Esophagus (tissue), 2 donors: Measurements from ENCODE around the gene SCCPDH. TPM values are rescaled to one million over a fixed set of nuclear protein-coding genes. Genes with fewer than 3 reads are reported as not detected.

Experiments used
- H3K27ac ChIP-seq, 2 donors: one replicate each; pipeline ENCODE4 v1.5.1; 2013; ENCODE audit warnings: low read depth in 2 of 2, mild to moderate bottlenecking in 2 of 2, inconsistent platforms in 1 of 2, low read length in 1 of 2, moderate library complexity in 1 of 2
- H3K27me3 ChIP-seq, 2 donors: one replicate each; pipeline ENCODE4 v1.6.1; 2013; ENCODE audit warnings: low read length in 2 of 2, control low read depth in 1 of 2, mild to moderate bottlenecking in 1 of 2; ENCODE audit not compliant: insufficient read depth in 2 of 2, control insufficient read depth in 1 of 2
- H3K36me3 ChIP-seq, 2 donors: one replicate each; pipeline ENCODE4 v1.6.1; 2013; ENCODE audit warnings: low read length in 1 of 2; ENCODE audit not compliant: control insufficient read depth in 2 of 2, insufficient read depth in 2 of 2
- H3K4me1 ChIP-seq, 2 donors: one replicate each; pipeline ENCODE4 v1.6.1; 2013; ENCODE audit warnings: low read length in 1 of 2; ENCODE audit not compliant: control insufficient read depth in 2 of 2, insufficient read depth in 2 of 2
- H3K4me3 ChIP-seq, 2 donors: one replicate each; pipeline ENCODE4 v1.5.1; 2013; ENCODE audit warnings: low read length in 2 of 2, mild to moderate bottlenecking in 2 of 2, low read depth in 1 of 2, moderate library complexity in 1 of 2
- H3K9me3 ChIP-seq, 2 donors: one replicate each; pipeline ENCODE4 v1.6.1; 2013; ENCODE audit warnings: mild to moderate bottlenecking in 2 of 2, low read depth in 1 of 2, low read length in 1 of 2, moderate library complexity in 1 of 2; ENCODE audit not compliant: control insufficient read depth in 2 of 2, insufficient read depth in 1 of 2
- WGBS, 2 donors: extraction: QIAGEN DNeasy Blood & Tissue Kit; methylation state at CpG; one replicate each; pipeline ENCODE4 v1.1.7; 2013; 5-methylcytosine and 5-hydroxymethylcytosine counted together
- polyA plus RNA-seq, 2 donors: library from polyadenylated mRNA; stranded (reverse); fragments of 200-250 nt; gene quantifications; one replicate each; pipeline ENCODE4 v1.2.3, GENCODE V29; 2013
- donor health status: healthy with polysubstance abuse.
- donor health status: Bipolar disorder and iron deficiency.

SCCPDH gene
- polyA plus RNA-seq, 2 donors, result 1.2 to 3.6 TPM

GRCh38 chr1:246760422-246761347 lies 36.5 kb downstream of the SCCPDH start:
- Histone ChIP-seq H3K4me3 (no peak overlapping the region), H3K36me3 (peaks cover 0 to 4% of the 10 kb centered on the region in 2 donors), H3K27me3 (no peaks in the 10 kb centered on the region), H3K4me1 (no peaks in the 10 kb centered on the region), H3K9me3 (no peaks in the 10 kb centered on the region), H3K27ac (no peak overlapping the region)
- WGBS, 2 donors, result 84 to 89% methylated on average over 14 of the region's 14 CpGs

- no peaks in the 10 kb centered on the region for H3K9me3 ChIP-seq
- peaks cover 0 to 4% of the 10 kb centered on the region in 2 donors for H3K36me3 ChIP-seq
- 92 to 93% methylated on average over 7 of the region's 7 CpGs for WGBS, 2 donors
- H3K27ac ChIP-seq, result no peak overlapping the region
- no peaks in the 10 kb centered on the region for H3K27me3 ChIP-seq
- H3K4me1 ChIP-seq, result no peaks in the 10 kb centered on the region
- H3K4me3 ChIP-seq, result no peak overlapping the region
These were observed 37.2 kb downstream of the SCCPDH start for GRCh38 chr1:246761396-246761795.

- no peaks in the 10 kb centered on the region for H3K9me3 ChIP-seq
- peaks cover 3 to 6% of the 10 kb centered on the region in 2 donors for H3K4me1 ChIP-seq
- H3K4me3 ChIP-seq, result no peak overlapping the region
- peaks cover 0 to 4% of the 10 kb centered on the region in 2 donors for H3K36me3 ChIP-seq
- H3K27me3 ChIP-seq, result no peaks in the 10 kb centered on the region
- H3K27ac ChIP-seq, result no peak overlapping the region
- 69 to 75% methylated on average over 3 of the region's 3 CpGs for WGBS, 2 donors
These were observed 41.3 kb downstream of the SCCPDH start for GRCh38 chr1:246765521-246765920.

DNA sequence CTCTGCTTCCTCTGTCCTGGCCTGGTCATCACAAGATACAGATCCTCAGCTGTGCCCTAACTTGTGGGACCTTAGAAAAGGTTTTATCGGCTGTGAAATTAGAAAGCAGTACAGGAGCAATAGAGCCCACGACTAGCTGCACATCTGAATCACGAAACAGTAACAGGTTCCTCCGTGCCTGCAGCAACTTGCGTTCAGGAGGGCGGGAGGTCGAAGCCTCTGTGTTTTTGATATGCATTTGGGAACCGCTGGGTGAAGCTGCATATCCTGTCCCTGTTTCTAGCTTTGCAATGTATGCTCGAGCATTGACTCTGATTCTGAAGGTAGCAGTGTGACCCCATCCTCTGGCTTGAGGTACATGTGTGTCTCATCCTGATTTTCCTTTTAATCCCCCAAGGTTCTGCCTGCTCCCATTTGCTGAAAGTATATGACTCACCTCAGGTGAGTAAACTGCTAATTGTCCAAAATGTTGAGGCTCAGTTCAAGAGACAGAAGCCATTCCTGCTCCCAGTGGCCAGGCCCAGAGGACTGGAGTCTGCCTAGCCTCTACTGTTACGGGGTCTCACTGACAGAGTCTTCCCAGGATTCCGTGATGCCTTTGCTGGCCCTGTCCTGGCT lies 44.3 kb downstream of the SCCPDH start:
- 55 to 66% methylated on average over 11 of the region's 11 CpGs for WGBS, 2 donors
- peak overlapping the region; percentile 37 to 85 for H3K27ac ChIP-seq
- no peak overlapping the region for H3K4me3 ChIP-seq
- H3K4me1 ChIP-seq, result peaks cover 3 to 6% of the 10 kb centered on the region in 2 donors
- no peaks in the 10 kb centered on the region for H3K9me3 ChIP-seq
- H3K36me3 ChIP-seq, result no peaks in the 10 kb centered on the region
- no peaks in the 10 kb centered on the region for H3K27me3 ChIP-seq

- Histone ChIP-seq H3K27ac (peak overlapping the region; percentile 37 to 85), H3K27me3 (no peaks in the 10 kb centered on the region), H3K4me3 (no peak overlapping the region), H3K4me1 (peaks cover 3 to 6% of the 10 kb centered on the region in 2 donors), H3K36me3 (no peaks in the 10 kb centered on the region), H3K9me3 (no peaks in the 10 kb centered on the region)
- WGBS, 2 donors, result 41 to 51% methylated on average over 7 of the region's 7 CpGs
These were observed 45.1 kb downstream of the SCCPDH start for GRCh38 chr1:246769306-246769705.

GRCh38 chr1:246771366-246771765 lies 47.2 kb downstream of the SCCPDH start:
- no peak overlapping the region for H3K4me3 ChIP-seq
- 85 to 94% methylated on average over 6 of the region's 6 CpGs for WGBS, 2 donors
- no peaks in the 10 kb centered on the region for H3K9me3 ChIP-seq
- H3K4me1 ChIP-seq, result peaks cover 3 to 6% of the 10 kb centered on the region in 2 donors
- no peak overlapping the region for H3K27ac ChIP-seq
- no peaks in the 10 kb centered on the region for H3K36me3 ChIP-seq
- H3K27me3 ChIP-seq, result no peaks in the 10 kb centered on the region

GRCh38 chr1:246772686-246773085 lies 48.5 kb downstream of the SCCPDH start:
- Histone ChIP-seq H3K4me1 (peaks cover 3 to 6% of the 10 kb centered on the region in 2 donors), H3K27ac (no peak overlapping the region), H3K36me3 (no peaks in the 10 kb centered on the region), H3K4me3 (no peak overlapping the region), H3K9me3 (no peaks in the 10 kb centered on the region), H3K27me3 (no peaks in the 10 kb centered on the region)
- WGBS, 2 donors, result 76 to 94% methylated on average over 2 of the region's 2 CpGs

DNA sequence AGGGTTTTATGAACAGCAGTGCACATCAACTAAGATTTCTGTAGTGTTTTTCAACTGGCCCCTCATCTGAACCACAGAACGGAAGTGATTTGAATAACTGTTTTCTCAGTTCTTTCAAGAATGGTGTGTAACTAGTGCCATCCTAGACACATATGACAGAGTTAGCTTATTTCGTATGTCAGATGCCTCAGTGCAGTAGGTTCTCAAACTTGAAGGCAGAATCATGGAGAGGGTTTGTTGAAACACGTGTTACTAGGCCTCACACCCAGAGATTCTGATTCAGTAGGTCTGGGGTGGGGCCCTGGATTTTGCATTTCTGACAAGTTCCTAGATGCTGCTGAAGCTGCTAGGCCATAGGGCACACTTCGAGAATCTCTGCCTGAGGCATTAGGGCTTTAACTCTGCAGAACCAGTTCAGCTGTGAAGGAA lies 49.0 kb downstream of the SCCPDH start:
- Histone ChIP-seq H3K4me3 (no peak overlapping the region), H3K9me3 (no peaks in the 10 kb centered on the region), H3K36me3 (no peaks in the 10 kb centered on the region), H3K27me3 (no peaks in the 10 kb centered on the region), H3K4me1 (peaks cover 3 to 6% of the 10 kb centered on the region in 2 donors), H3K27ac (no peak overlapping the region)
- WGBS, 2 donors, result 64 to 82% methylated on average over 4 of the region's 4 CpGs

DNA sequence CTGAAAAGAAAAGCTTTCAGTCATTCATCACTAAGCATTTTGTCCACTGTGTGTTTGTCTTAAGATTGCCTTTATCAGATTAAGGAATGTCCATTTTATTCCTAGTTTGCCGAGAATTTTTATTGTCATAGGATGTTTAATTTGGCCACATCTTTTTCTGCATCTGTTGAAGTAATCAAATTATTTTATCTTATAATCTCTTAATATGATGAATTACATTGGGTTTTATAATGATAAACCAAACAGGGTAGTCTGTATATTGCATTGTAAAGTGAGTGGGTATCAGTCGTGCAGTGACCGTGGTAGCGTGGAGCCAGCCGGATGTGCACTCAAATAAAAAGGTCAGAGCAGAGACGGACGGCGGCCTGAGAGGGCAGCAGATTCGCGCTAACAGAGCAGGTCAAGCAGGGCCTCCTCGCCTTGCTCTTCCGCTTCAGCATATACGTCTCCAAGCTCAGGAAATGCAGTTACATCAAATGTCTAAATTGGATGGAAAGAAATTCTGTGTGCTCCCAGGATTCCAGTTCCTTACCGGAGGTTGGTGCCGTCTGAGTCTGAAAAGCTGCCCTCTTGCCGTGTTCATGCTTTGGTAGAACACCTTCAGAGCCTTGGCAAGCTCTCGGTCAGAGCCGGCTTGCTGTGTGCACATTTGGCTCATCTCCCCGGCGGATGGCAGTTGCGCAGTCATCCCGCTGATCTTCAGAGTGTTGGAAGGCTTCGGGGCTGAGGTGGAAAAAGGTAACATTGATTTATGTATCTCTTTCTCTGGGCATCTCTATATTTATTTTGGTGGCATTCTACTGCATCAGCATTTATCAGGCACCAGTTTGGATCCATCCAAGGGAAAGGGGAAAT lies 51.5 kb downstream of the SCCPDH start:
- H3K4me1 ChIP-seq, result no peaks in the 10 kb centered on the region
- H3K9me3 ChIP-seq, result no peaks in the 10 kb centered on the region
- H3K27me3 ChIP-seq, result no peaks in the 10 kb centered on the region
- H3K4me3 ChIP-seq, result no peak overlapping the region
- H3K36me3 ChIP-seq, result no peaks in the 10 kb centered on the region
- 94 to 95% methylated on average over 23 of the region's 23 CpGs for WGBS, 2 donors
- H3K27ac ChIP-seq, result no peak overlapping the region
